Kidney epithelial cell (primary cell): ENCODE results near the gene INSR. TPM values are rescaled to one million over a fixed set of nuclear protein-coding genes. Genes with fewer than 3 reads are reported as not detected.

Experiments
- DNase-seq: peaks from one replicate; pipeline ENCODE4 v3.0.0-alpha.2; 2010; ENCODE audit warnings: low read depth
- H3K27me3 ChIP-seq: 2 replicates; pipeline ENCODE4 v1.6.0; 2011; ENCODE audit warnings: low read length; ENCODE audit not compliant: control insufficient read depth, insufficient read depth
- H3K36me3 ChIP-seq: 2 replicates; pipeline ENCODE4 v1.5.1; 2011; ENCODE audit warnings: low read length; ENCODE audit not compliant: control insufficient read depth, insufficient read depth
- H3K4me3 ChIP-seq: 2 replicates; pipeline ENCODE4 v1.5.1; 2011; ENCODE audit warnings: low read depth, mild to moderate bottlenecking, control low read depth, low read length
- CTCF ChIP-seq: IDR thresholded peaks from 2 replicates; pipeline ENCODE4 v1.5.1; 2011; ENCODE audit warnings: mild to moderate bottlenecking, moderate library complexity, low read length, control low read depth, inconsistent platforms; ENCODE audit not compliant: insufficient read depth, poor library complexity, severe bottlenecking
- total RNA-seq: library from RNA; depleted of rRNA; stranded (reverse); fragments of >200 nt; gene quantifications from 2 replicates; pipeline ENCODE4 v1.2.3, GENCODE V29; 2015

INSR gene
- total RNA-seq, 1 donor from 2014 or later: 15.5 TPM

GRCh38 chr19:7280940-7281666, 13.1 kb downstream of the INSR start:
- Histone ChIP-seq H3K4me3 (no peak overlapping the region), H3K36me3 (no peaks in the 10 kb centered on the region), H3K27me3 (no peaks in the 10 kb centered on the region)
- no peak for TF ChIP-seq CTCF
- DNase-seq: no peak

DNA sequence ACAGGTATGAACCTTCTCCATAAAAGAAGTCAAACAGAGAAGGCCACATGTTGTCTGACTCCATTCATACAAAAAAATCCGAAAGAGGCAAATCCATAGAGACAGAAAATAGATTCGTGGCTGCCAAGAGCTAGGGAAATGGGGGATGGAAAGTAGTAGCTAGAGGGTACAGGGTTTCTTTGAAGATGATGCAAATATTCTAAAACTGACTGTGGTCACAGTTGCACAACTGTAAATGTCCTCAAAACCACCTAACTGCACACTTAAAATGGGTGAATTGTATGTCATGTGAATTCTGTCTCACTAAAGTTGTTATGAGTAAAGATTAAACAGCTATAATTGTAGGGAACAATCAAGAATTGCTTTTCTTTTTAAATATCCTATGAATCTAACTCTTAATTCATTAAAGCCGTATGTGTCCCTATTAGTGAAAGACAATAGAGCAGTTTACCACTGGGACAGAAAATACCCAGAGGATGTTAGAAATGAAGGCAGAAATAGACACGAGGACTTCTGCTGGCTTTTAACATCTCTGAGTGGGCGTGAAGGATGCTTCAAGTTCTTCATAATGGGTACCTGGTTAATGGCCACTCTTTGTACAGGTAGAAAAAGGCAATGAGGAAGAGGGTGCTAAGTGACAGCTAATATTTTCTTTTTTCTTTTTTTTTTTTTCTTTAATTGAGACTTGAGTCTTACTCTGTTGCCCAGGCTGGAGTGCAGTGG, 21.2 kb downstream of the INSR start:
- H3K4me3 ChIP-seq: no peak overlapping the region
- no peak for TF ChIP-seq CTCF
- no peak for DNase-seq

DNA sequence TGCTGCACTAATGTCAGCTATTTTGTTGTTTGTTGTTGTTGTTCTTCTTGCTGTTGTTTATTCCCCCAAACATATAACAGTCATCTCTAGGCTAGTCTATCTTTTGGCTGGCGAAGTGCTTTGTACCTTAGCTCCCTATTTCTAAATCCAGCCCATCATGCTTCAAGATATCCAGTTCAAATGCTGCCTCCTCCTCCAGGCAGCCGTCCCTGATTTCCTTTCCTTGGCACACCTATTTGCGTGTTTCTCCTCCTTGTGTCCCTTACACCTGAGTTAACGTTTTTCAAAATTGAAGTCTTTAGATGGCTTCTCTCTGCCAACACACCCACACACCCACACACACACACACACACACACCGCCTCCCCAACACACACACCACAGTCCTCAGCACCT, 25.5 kb downstream of the INSR start:
- Histone ChIP-seq H3K27me3 (no peaks in the 10 kb centered on the region), H3K36me3 (no peaks in the 10 kb centered on the region), H3K4me3 (no peak overlapping the region)
- no peak for DNase-seq
- no peak for TF ChIP-seq CTCF

More for the DNA sequence above, 21.2 kb downstream of the INSR start:
- Histone ChIP-seq H3K27me3 (no peaks in the 10 kb centered on the region), H3K36me3 (no peaks in the 10 kb centered on the region)

GRCh38 chr19:7267792-7268704, 26.2 kb downstream of the INSR start:
- no peak for TF ChIP-seq CTCF
- Histone ChIP-seq H3K27me3 (no peaks in the 10 kb centered on the region), H3K4me3 (no peak overlapping the region), H3K36me3 (no peaks in the 10 kb centered on the region)
- DNase-seq: no peak

- Histone ChIP-seq H3K4me3 (no peak overlapping the region), H3K27me3 (no peaks in the 10 kb centered on the region), H3K36me3 (no peaks in the 10 kb centered on the region)
- TF ChIP-seq CTCF: no peak
- no peak for DNase-seq
Observed at GRCh38 chr19:7266832-7267231, 27.4 kb downstream of the INSR start.
